ENCODE measurements around the gene ABTB2. TPM values are rescaled to one million over a fixed set of nuclear protein-coding genes. Genes with fewer than 3 reads are reported as not detected.

Gene ABTB2
- total and polyA plus RNA-seq, 7 donors, result 1.3 to 12.9 (median 2.5) TPM

DNA sequence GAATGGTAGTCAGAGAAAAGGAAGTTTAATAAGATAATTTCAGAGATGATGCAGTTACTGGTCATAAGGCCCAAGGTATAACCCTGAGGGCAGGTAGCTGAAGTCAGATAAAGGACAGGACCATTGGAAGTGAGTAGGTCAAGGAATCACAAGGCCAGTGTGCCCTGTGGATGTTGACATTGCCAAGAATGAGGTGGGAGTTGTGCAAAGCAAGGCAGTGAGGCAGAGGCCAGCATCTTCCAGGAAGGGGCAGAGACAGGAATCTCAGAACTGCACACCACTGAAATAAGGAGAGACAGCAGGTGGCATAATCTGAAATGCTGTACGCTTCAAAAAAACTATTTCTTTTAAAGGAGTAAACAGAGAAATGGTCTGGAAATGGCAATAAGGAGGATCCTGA, 61.4 kb downstream of the ABTB2 start:
- H3K36me3 ChIP-seq, result no peaks in the 10 kb centered on the region
- no peaks in the 10 kb centered on the region for H3K4me1 ChIP-seq
- no peak overlapping the region for H3K4me3 ChIP-seq
- no peaks in the 10 kb centered on the region for H3K9me3 ChIP-seq
- intact Hi-C loops (cut with DNase I), result no loop called here
- no peaks in the 10 kb centered on the region for H3K27me3 ChIP-seq
- no peak overlapping the region for H3K27ac ChIP-seq
- TF ChIP-seq POLR2A (IDR thresholded peaks at IDR 0.05), result no peak
- no peak for TF ChIP-seq POLR2AphosphoS5 (IDR thresholded peaks at IDR 0.05)
- TF ChIP-seq EP300 (IDR thresholded peaks at IDR 0.05), result no peak
- TF ChIP-seq, protein P1, sequence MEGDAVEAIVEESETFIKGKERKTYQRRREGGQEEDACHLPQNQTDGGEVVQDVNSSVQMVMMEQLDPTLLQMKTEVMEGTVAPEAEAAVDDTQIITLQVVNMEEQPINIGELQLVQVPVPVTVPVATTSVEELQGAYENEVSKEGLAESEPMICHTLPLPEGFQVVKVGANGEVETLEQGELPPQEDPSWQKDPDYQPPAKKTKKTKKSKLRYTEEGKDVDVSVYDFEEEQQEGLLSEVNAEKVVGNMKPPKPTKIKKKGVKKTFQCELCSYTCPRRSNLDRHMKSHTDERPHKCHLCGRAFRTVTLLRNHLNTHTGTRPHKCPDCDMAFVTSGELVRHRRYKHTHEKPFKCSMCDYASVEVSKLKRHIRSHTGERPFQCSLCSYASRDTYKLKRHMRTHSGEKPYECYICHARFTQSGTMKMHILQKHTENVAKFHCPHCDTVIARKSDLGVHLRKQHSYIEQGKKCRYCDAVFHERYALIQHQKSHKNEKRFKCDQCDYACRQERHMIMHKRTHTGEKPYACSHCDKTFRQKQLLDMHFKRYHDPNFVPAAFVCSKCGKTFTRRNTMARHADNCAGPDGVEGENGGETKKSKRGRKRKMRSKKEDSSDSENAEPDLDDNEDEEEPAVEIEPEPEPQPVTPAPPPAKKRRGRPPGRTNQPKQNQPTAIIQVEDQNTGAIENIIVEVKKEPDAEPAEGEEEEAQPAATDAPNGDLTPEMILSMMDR (IDR thresholded peaks at IDR 0.05), result no peak
- no peak for DNase-seq
- 85 to 87% methylated on average over 1 of the region's 1 CpG for WGBS, 2 donors

DNA sequence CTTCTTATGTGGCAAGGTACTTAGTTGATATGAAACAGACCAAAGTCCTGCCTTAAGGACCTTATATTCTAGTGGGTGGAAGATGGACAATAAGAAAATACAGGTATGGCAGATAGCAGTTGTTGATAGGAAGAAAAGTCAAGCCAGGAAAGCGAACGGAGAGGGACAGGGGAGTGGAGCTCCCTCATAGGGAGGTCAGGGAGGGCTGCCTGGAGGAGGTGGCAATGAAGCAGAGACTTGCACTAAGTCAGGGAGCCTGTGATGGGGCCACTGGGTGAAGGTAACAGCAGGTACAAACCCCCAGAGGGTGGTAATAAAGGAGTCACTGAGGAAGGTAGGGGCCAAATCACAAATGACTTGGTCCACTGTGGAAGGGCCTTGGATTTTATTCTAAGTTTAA, 65.3 kb downstream of the ABTB2 start:
- Histone ChIP-seq H3K4me1 (no peaks in the 10 kb centered on the region), H3K4me3 (no peak overlapping the region), H3K36me3 (no peaks in the 10 kb centered on the region), H3K27ac (no peak overlapping the region), H3K27me3 (no peaks in the 10 kb centered on the region), H3K9me3 (no peaks in the 10 kb centered on the region)
- no peak for DNase-seq
- intact Hi-C loops (cut with DNase I), result no loop called here
- TF ChIP-seq POLR2AphosphoS5 (IDR thresholded peaks at IDR 0.05), result no peak
- no peak for TF ChIP-seq POLR2A (IDR thresholded peaks at IDR 0.05)
- TF ChIP-seq EP300 (IDR thresholded peaks at IDR 0.05), result no peak
- TF ChIP-seq, protein P1 (IDR thresholded peaks at IDR 0.05), result no peak
- WGBS, 2 donors, result 46 to 48% methylated on average over 2 of the region's 2 CpGs

DNA sequence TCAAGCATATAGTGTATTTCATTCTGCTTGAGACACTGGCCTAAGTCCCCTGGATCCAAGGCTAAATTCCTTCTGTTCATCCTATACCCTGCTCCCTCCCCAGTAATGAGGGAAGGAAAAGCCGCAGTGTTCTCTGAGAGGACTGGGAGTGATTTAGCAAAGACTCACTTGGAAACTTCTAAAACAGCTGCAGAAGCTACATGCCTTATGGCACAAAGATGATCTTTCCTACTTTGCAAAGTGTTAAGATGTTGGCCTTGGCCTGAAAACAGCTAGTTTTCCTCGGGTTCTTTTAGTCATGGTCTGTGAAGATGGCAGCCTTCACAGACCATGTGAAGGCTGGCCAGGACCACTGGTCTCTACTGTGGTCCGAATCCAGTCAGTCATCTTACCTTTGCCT, 65.7 kb downstream of the ABTB2 start:
- TF ChIP-seq POLR2AphosphoS5 (IDR thresholded peaks at IDR 0.05) (no peak), POLR2A (IDR thresholded peaks at IDR 0.05) (no peak), EP300 (IDR thresholded peaks at IDR 0.05) (no peak)
- TF ChIP-seq, protein P1 (IDR thresholded peaks at IDR 0.05), result no peak
- WGBS, 2 donors, result 90 to 95% methylated on average over 3 of the region's 3 CpGs
- no peaks in the 10 kb centered on the region for H3K4me1 ChIP-seq
- no peak overlapping the region for H3K4me3 ChIP-seq
- H3K27ac ChIP-seq, result no peak overlapping the region
- no peaks in the 10 kb centered on the region for H3K27me3 ChIP-seq
- H3K36me3 ChIP-seq, result no peaks in the 10 kb centered on the region
- H3K9me3 ChIP-seq, result no peaks in the 10 kb centered on the region
- no peak for DNase-seq
- intact Hi-C loops (cut with DNase I), result no loop called here

DNA sequence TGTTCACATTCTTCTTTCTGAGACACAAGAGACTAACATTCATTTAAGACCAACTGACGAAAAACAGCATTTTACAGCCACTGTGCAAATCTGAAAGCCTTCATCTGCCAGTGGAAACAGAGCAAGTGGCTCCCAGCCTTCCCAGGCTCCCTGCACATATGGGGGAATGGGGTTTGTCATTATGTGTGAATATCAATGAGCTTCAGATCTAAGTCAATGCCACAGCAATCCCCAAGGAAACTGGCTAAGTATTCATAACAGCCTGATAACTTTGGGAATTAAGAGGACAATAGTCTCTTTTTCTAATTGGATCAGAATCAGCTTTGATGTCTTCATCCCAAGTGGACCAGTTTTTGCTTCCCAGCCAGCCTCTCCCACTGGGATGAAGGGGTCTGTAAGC, 66.9 kb downstream of the ABTB2 start:
- Histone ChIP-seq H3K4me1 (no peaks in the 10 kb centered on the region), H3K4me3 (no peak overlapping the region), H3K9me3 (no peaks in the 10 kb centered on the region), H3K27me3 (no peaks in the 10 kb centered on the region), H3K27ac (no peak overlapping the region), H3K36me3 (no peaks in the 10 kb centered on the region)
- WGBS, 2 donors, result 0% methylated on average over 1 of the region's 1 CpG
- intact Hi-C loops (cut with DNase I), result no loop called here
- no peak for DNase-seq
- no peak for TF ChIP-seq EP300 (IDR thresholded peaks at IDR 0.05)
- TF ChIP-seq POLR2AphosphoS5 (IDR thresholded peaks at IDR 0.05), result no peak
- TF ChIP-seq, protein P1 (IDR thresholded peaks at IDR 0.05), result no peak
- TF ChIP-seq POLR2A (IDR thresholded peaks at IDR 0.05), result no peak

DNA sequence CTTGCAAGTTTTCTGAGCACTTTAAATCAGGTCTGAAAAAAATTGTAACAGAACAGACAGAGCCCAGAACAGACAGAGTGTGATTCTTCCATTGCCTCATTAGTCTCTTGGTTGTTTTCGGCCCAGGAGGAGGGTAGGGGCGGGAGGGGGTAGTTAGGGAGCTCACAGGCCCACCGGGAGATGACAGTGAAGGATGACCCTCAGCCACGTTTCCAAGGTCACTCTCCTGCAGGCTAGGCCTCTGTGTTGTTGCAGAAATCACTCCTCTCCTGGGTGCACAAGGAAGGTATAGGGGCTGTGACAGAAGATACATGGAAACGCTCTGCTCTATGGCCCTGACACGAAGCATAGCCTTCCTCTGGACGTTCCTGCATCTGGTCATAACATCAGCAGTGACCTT, 69.3 kb downstream of the ABTB2 start:
- Histone ChIP-seq H3K4me3 (no peak overlapping the region), H3K4me1 (no peaks in the 10 kb centered on the region), H3K27ac (no peak overlapping the region), H3K9me3 (no peaks in the 10 kb centered on the region), H3K36me3 (no peaks in the 10 kb centered on the region), H3K27me3 (no peaks in the 10 kb centered on the region)
- 72 to 76% methylated on average over 7 of the region's 7 CpGs for WGBS, 2 donors
- intact Hi-C loops (cut with DNase I), result no loop called here
- DNase-seq, result no peak
- TF ChIP-seq, protein P1 (IDR thresholded peaks at IDR 0.05), result no peak
- TF ChIP-seq POLR2AphosphoS5 (IDR thresholded peaks at IDR 0.05) (no peak), EP300 (IDR thresholded peaks at IDR 0.05) (no peak), POLR2A (IDR thresholded peaks at IDR 0.05) (no peak)
